Astrocyte (in vitro differentiated cells and primary cell): ENCODE results near the gene CCDC32.

Experiments
- EZH2 ChIP-seq: IDR thresholded peaks from 2 replicates; pipeline ENCODE4 v1.6.1; 2012; ENCODE audit warnings: mild to moderate bottlenecking, low read length, inconsistent platforms; ENCODE audit not compliant: insufficient read depth
- TF ChIP-seq, protein P1 (sequence below): IDR thresholded peaks from 2 replicates; pipeline ENCODE4 v1.5.1; 2011; ENCODE audit warnings: low read depth, mild to moderate bottlenecking, inconsistent platforms, low read length, moderate library complexity; ENCODE audit not compliant: insufficient read depth

DNA sequence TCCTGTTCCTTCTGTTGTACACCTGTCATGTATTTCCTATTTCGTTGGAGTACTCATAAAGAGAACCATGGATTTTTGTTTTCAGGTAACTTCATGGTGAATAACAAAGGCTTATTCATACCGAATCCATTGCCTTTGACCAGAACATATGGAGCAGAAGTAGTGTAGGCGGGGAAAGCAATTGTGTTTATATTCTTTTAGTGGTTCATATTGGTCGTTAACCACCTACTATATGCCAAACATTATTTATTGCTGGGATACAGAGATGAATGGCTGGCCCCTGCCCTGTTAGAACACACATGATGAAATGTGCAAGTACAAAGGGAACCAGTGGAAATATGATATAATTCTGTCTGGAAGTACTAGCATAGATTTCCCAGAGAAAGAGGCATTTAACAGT lies 14.1 kb upstream of the CCDC32 start:
- TF ChIP-seq, protein P1, sequence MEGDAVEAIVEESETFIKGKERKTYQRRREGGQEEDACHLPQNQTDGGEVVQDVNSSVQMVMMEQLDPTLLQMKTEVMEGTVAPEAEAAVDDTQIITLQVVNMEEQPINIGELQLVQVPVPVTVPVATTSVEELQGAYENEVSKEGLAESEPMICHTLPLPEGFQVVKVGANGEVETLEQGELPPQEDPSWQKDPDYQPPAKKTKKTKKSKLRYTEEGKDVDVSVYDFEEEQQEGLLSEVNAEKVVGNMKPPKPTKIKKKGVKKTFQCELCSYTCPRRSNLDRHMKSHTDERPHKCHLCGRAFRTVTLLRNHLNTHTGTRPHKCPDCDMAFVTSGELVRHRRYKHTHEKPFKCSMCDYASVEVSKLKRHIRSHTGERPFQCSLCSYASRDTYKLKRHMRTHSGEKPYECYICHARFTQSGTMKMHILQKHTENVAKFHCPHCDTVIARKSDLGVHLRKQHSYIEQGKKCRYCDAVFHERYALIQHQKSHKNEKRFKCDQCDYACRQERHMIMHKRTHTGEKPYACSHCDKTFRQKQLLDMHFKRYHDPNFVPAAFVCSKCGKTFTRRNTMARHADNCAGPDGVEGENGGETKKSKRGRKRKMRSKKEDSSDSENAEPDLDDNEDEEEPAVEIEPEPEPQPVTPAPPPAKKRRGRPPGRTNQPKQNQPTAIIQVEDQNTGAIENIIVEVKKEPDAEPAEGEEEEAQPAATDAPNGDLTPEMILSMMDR = no peak
- no peak for TF ChIP-seq EZH2
